Gastroesophageal sphincter (tissue), 3 donors: Measurements from ENCODE around the gene TOP3A.

Experiments
- CTCF ChIP-seq, 4 experiments: fragments of 200-600 bp in 2 of 4; fragments of 450-650 bp in 2 of 4; sonication (generic) in 1 of 4; IDR thresholded peaks; one replicate each; pipeline ENCODE4 v1.5.1; 2017 to 2019; ENCODE audit warnings: antibody characterized with exemption in 4 of 4, mild to moderate bottlenecking in 2 of 4, moderate library complexity in 2 of 4
- POLR2A ChIP-seq, 2 donors: fragments of 450-650 bp; IDR thresholded peaks; one replicate each; pipeline ENCODE4 v1.6.1; 2017; ENCODE audit warnings: antibody characterized with exemption in 2 of 2, mild to moderate bottlenecking in 2 of 2, moderate library complexity in 1 of 2
- POLR2AphosphoS5 ChIP-seq: sonication (generic); formaldehyde crosslinking; IDR thresholded peaks from one replicate; pipeline ENCODE4 v1.6.1; 2017; ENCODE audit warnings: antibody characterized with exemption

- no peak for TF ChIP-seq CTCF (IDR thresholded peaks at IDR 0.05)
- TF ChIP-seq POLR2A (IDR thresholded peaks at IDR 0.05), result no peak
- TF ChIP-seq POLR2AphosphoS5, result no peak
These were observed 29.5 kb downstream of the TOP3A start for GRCh38 chr17:18285296-18285695.
